ENCODE results near the gene PHLDB3.
A peak's percentile ranks its signal among the peaks of the same experiment; 100 is the strongest.

DNA sequence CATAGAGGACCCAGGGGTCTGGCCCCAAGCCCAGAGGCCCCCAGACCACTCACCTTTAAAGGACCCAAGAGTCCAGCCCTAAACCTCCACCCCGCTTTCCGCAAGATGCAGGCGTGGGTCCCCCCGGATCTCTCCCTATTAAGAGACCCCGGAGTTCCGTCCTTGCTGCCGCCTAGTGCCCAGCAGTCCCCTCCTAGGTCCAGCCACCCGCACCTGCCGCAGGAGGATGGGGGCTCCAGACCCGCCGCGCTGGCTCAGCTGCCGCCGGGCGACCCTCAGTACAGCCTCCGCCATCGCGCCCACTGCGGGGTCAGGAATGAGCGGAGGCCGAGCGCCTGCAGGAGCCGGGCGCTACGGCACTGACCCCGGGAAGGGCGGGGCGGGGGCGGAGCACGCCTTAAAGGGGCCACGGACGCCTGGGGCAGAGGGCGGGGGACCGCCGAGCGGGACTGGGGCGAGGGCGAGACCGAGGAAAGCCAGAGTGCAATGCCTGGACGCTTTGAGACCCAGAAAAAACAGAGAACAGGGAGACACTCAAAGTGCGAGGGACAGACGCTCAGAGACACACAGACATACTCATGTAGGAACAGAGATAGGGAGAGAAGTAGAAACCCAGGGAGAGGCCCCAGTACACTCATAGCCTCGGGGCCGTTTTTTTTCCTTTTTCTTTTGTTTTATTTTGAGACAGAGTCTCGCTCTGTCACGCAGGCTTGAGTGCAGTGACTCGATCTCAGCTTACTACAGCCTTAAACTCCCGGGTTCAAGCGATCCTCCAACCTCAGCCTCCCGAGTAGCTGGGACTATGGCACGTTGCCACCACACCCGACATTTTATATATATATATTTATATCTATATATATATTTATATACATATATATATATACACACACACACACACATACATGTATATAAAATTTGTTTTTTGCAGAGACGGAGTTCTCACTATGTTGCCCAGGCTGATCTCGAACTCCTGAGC, 22.6 kb upstream of the PHLDB3 start, which contains the start of gene ETHE1:
- TF ChIP-seq, protein P1, sequence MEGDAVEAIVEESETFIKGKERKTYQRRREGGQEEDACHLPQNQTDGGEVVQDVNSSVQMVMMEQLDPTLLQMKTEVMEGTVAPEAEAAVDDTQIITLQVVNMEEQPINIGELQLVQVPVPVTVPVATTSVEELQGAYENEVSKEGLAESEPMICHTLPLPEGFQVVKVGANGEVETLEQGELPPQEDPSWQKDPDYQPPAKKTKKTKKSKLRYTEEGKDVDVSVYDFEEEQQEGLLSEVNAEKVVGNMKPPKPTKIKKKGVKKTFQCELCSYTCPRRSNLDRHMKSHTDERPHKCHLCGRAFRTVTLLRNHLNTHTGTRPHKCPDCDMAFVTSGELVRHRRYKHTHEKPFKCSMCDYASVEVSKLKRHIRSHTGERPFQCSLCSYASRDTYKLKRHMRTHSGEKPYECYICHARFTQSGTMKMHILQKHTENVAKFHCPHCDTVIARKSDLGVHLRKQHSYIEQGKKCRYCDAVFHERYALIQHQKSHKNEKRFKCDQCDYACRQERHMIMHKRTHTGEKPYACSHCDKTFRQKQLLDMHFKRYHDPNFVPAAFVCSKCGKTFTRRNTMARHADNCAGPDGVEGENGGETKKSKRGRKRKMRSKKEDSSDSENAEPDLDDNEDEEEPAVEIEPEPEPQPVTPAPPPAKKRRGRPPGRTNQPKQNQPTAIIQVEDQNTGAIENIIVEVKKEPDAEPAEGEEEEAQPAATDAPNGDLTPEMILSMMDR (IDR thresholded peaks at IDR 0.05; ENCODE audit: low read depth, low read length, poor library complexity, severe bottlenecking): peak; percentile 17
- peak; percentile 59; the same call in 1 of the 2 replicates for TF ChIP-seq EZH2phosphoT487 (IDR thresholded peaks at IDR 0.05; ENCODE audit: borderline replicate concordance, low read length)

Data from DOHH2 (cell line).